ENCODE measurements around the gene HAL. TPM values are rescaled to one million over a fixed set of nuclear protein-coding genes. Genes with fewer than 3 reads are reported as not detected.

Gene HAL
- total RNA-seq, 1 experiment from 2014 or later, result 1.8 TPM

DNA sequence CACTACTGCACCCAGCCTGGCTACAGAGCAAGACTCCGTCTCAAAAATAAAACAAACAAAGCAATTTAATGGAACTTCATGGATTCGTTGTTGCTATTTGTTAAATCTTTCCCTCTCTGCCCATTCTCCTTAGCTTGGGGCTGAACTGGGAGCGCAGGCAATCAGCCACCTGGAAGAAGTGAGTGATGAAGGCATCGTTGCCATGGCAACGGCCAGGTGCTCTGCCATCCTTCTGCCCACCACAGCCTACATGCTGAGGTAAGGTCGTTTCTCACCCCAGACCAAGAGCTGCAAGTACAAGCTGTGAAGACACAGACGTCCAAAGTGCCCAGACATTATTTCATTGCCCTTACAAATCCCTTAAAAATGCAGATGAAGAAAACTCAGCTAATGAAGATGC lies 33.9 kb downstream of the HAL start:
- H3K4me2 ChIP-seq (ENCODE audit: low read length), result no peak overlapping the region
- ChIA-PET CTCF (interaction anchor here (0.6 to 2.0 kb wide), 4 partner anchors 380 to 1002 kb away, joined by 3 to 4 read pairs (median 3); no protein-coding TSS in a partner anchor), RAD21 (ENCODE audit: low non-redundant PET in 1 of 2, low total read pairs in 2 of 2, uncharacterized antibody in 2 of 2, unreplicated experiment in 2 of 2) (no interaction called here), POLR2A (no interaction called here)
- H3K9ac ChIP-seq (ENCODE audit: low read length), result no peak overlapping the region
- H3K27me3 ChIP-seq (ENCODE audit: insufficient read depth, low read length), result no peaks in the 10 kb centered on the region
- H3K27ac ChIP-seq (ENCODE audit: low read depth, low read length), result no peak overlapping the region
- H4K20me1 ChIP-seq (ENCODE audit: insufficient read depth), result no peaks in the 10 kb centered on the region
- H2AFZ ChIP-seq (ENCODE audit: low read depth, low read length, poor library complexity, severe bottlenecking), result no peak overlapping the region
- no TSS peak for BruUV-seq (replicated peaks)
- ATAC-seq (no peak), DNase-seq (ENCODE audit: low read depth, low spot score) (no peak)
- no peaks in the 10 kb centered on the region for H3K79me2 ChIP-seq (ENCODE audit: insufficient read depth, low read length)
- TF ChIP-seq ATF3 (IDR thresholded peaks at IDR 0.05) (no peak), SP1 (IDR thresholded peaks at IDR 0.05; ENCODE audit: low read depth) (no peak), FOSL1 (IDR thresholded peaks at IDR 0.05; ENCODE audit: low read depth) (no peak), EZH2 (IDR thresholded peaks at IDR 0.05) (no peak), POLR2A (IDR thresholded peaks at IDR 0.05; ENCODE audit: borderline replicate concordance, extremely low read depth, insufficient read depth, insufficient read length) (no peak), POLR2AphosphoS5 (IDR thresholded peaks at IDR 0.05; ENCODE audit: low read depth, low read length) (no peak), SIN3A (IDR thresholded peaks at IDR 0.05; ENCODE audit: low read depth) (no peak)
- H3K4me1 ChIP-seq (ENCODE audit: control insufficient read depth in 1 of 2, insufficient read depth in 2 of 2, low read length in 2 of 2), result no peaks in the 10 kb centered on the region
- no peaks in the 10 kb centered on the region for H3K9me2 ChIP-seq (ENCODE audit: insufficient read depth)
- H3K36me3 ChIP-seq (ENCODE audit: control insufficient read depth in 1 of 2, insufficient read depth in 2 of 2, low read length in 2 of 2), result no peaks in the 10 kb centered on the region
- H3K4me3 ChIP-seq (replicated peaks in 1 of 2; ENCODE audit: low read depth in 1 of 2, low read length in 2 of 2), result no peak overlapping the region
- no peaks in the 10 kb centered on the region for H3K9me3 ChIP-seq (ENCODE audit: control insufficient read depth in 1 of 2, insufficient read depth in 1 of 2, low read depth in 1 of 2, low read length in 2 of 2)
- intact Hi-C loops (cut with micrococcal nuclease), result loop anchor here (5.0 kb wide), 1 partner anchor 140 kb away; no protein-coding TSS in a partner anchor

DNA sequence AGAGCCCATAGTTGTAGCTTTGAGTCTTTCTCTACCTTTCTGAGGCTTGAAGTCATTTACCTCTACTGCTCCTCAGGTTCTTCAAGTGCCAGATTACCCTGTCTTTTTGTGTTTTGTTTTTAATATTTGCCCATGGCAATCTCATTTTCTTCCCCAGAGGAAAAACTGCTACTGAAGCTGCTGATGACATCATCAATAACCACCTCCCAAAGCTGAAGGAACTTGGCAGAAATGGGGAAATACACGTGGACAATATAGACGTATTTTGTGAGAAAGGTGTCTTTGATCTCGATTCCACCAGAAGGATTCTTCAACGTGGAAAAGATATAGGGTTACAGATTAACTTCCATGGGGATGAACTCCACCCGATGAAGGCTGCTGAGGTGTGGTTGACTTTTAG lies 35.9 kb downstream of the HAL start:
- ATAC-seq (no peak), DNase-seq (ENCODE audit: low read depth, low spot score) (no peak)
- Histone ChIP-seq H3K9ac (ENCODE audit: low read length) (no peak overlapping the region), H4K20me1 (ENCODE audit: insufficient read depth) (no peaks in the 10 kb centered on the region), H3K4me1 (ENCODE audit: control insufficient read depth in 1 of 2, insufficient read depth in 2 of 2, low read length in 2 of 2) (no peaks in the 10 kb centered on the region), H3K4me3 (replicated peaks in 1 of 2; ENCODE audit: low read depth in 1 of 2, low read length in 2 of 2) (no peak overlapping the region), H3K4me2 (ENCODE audit: low read length) (no peak overlapping the region), H3K79me2 (ENCODE audit: insufficient read depth, low read length) (no peaks in the 10 kb centered on the region), H2AFZ (ENCODE audit: low read depth, low read length, poor library complexity, severe bottlenecking) (no peak overlapping the region), H3K9me3 (ENCODE audit: control insufficient read depth in 1 of 2, insufficient read depth in 1 of 2, low read depth in 1 of 2, low read length in 2 of 2) (no peaks in the 10 kb centered on the region), H3K36me3 (ENCODE audit: control insufficient read depth in 1 of 2, insufficient read depth in 2 of 2, low read length in 2 of 2) (no peaks in the 10 kb centered on the region), H3K9me2 (ENCODE audit: insufficient read depth) (no peaks in the 10 kb centered on the region), H3K27me3 (ENCODE audit: insufficient read depth, low read length) (no peaks in the 10 kb centered on the region), H3K27ac (ENCODE audit: low read depth, low read length) (no peak overlapping the region)
- CTCF ChIA-PET, result no interaction called here
- RAD21 ChIA-PET (ENCODE audit: low non-redundant PET in 1 of 2, low total read pairs in 2 of 2, uncharacterized antibody in 2 of 2, unreplicated experiment in 2 of 2), result interaction anchor here in 1 of 2 experiments (0.7 kb wide), 1 partner anchor 378 kb away, joined by 5 read pairs; no protein-coding TSS in a partner anchor
- BruUV-seq (replicated peaks), result no TSS peak
- POLR2A ChIA-PET, result no interaction called here
- no peak for TF ChIP-seq EZH2phosphoT487 (IDR thresholded peaks at IDR 0.05; ENCODE audit: borderline replicate concordance)
- TF ChIP-seq POLR2A (IDR thresholded peaks at IDR 0.05; ENCODE audit: borderline replicate concordance, extremely low read depth, insufficient read depth, insufficient read length), result no peak
- TF ChIP-seq SIN3A (IDR thresholded peaks at IDR 0.05; ENCODE audit: low read depth), result no peak
- TF ChIP-seq EGR1 (IDR thresholded peaks at IDR 0.05; ENCODE audit: low read depth), result no peak
- TF ChIP-seq SP1 (IDR thresholded peaks at IDR 0.05; ENCODE audit: low read depth), result no peak
- no peak for TF ChIP-seq REST (IDR thresholded peaks at IDR 0.05; ENCODE audit: low read depth)
- TF ChIP-seq JUND (IDR thresholded peaks at IDR 0.05), result no peak
- TF ChIP-seq ZFX (IDR thresholded peaks at IDR 0.05), result no peak
- no peak for TF ChIP-seq EZH2 (IDR thresholded peaks at IDR 0.05)
- TF ChIP-seq TCF7L2 (IDR thresholded peaks at IDR 0.05; ENCODE audit: borderline replicate concordance, extremely low read depth, insufficient read depth, insufficient read length), result no peak
- no peak for TF ChIP-seq MAX (IDR thresholded peaks at IDR 0.05)
- TF ChIP-seq RAD21 (IDR thresholded peaks at IDR 0.05; ENCODE audit: low read depth), result no peak
- no peak for TF ChIP-seq SRF (IDR thresholded peaks at IDR 0.05; ENCODE audit: low read depth)
- no peak for TF ChIP-seq ZNF274 (IDR thresholded peaks at IDR 0.05; ENCODE audit: low read depth, low read length)
- no peak for TF ChIP-seq ATF3 (IDR thresholded peaks at IDR 0.05)
- intact Hi-C loops (cut with micrococcal nuclease), result loop anchor here (5.0 kb wide), 1 partner anchor 138 kb away; no protein-coding TSS in a partner anchor
